HepG2 (cell line): ENCODE results near the gene DNASE2. TPM values are rescaled to one million over a fixed set of nuclear protein-coding genes. Genes with fewer than 3 reads are reported as not detected.

ENCODE experiments used
- ASH2L ChIP-seq: fragments of 300-600, 200-600 bp; sonication (generic); IDR thresholded peaks from 2 replicates; pipeline ENCODE4 v1.7.0; 2017; ENCODE audit warnings: low read depth, mild to moderate bottlenecking, moderate library complexity, mixed read lengths, low read length; ENCODE audit not compliant: insufficient read length
- BATF2 ChIP-seq: sonication (generic); formaldehyde crosslinking; IDR thresholded peaks from 2 replicates; pipeline ENCODE4 v1.8.0; 2022; ENCODE audit warnings: mild to moderate bottlenecking, missing genetic modification reagents, moderate library complexity
- BCL3 ChIP-seq: sonication (generic); formaldehyde crosslinking; IDR thresholded peaks from 2 replicates; pipeline ENCODE4 v1.5.1; 2020; ENCODE audit warnings: mild to moderate bottlenecking, missing genetic modification reagents, moderate library complexity
- FOSL1 ChIP-seq: sonication (generic); formaldehyde crosslinking; IDR thresholded peaks from 2 replicates; pipeline ENCODE4 v1.9.0; 2021; ENCODE audit warnings: missing genetic modification reagents, borderline replicate concordance
- GABPA ChIP-seq, 2 experiments: IDR thresholded peaks; 2 replicates each; pipeline ENCODE4 v1.6.1; 2011 to 2016; ENCODE audit warnings: low read depth in 2 of 2, low read length in 1 of 2, missing biosample characterization in 1 of 2, missing genetic modification characterization in 1 of 2
- HOXA3 ChIP-seq: sonication (generic); formaldehyde crosslinking; IDR thresholded peaks from 2 replicates; pipeline ENCODE4 v1.5.0; 2020; ENCODE audit warnings: missing genetic modification reagents
- KLF15 ChIP-seq: sonication (generic); formaldehyde crosslinking; IDR thresholded peaks from 2 replicates; pipeline ENCODE4 v1.8.1; 2023; ENCODE audit warnings: borderline replicate concordance, mild to moderate bottlenecking, inconsistent platforms, missing genetic modification reagents, mixed read lengths
- MEF2D ChIP-seq: sonication (generic); formaldehyde crosslinking; IDR thresholded peaks from 2 replicates; pipeline ENCODE4 v1.5.1; 2020; ENCODE audit warnings: mild to moderate bottlenecking, missing genetic modification reagents
- MEIS1 ChIP-seq: sonication (generic); formaldehyde crosslinking; IDR thresholded peaks from 2 replicates; pipeline ENCODE4 v1.9.0; 2021; ENCODE audit warnings: mild to moderate bottlenecking, missing genetic modification reagents, moderate library complexity, borderline replicate concordance
- MTERF4 ChIP-seq: sonication (generic); formaldehyde crosslinking; IDR thresholded peaks from 2 replicates; pipeline ENCODE4 v1.8.0; 2023; ENCODE audit warnings: mild to moderate bottlenecking, missing genetic modification reagents
- MYNN ChIP-seq: sonication (generic); formaldehyde crosslinking; IDR thresholded peaks from 2 replicates; pipeline ENCODE4 v1.4.0; 2020; ENCODE audit warnings: mild to moderate bottlenecking, low read depth, missing genetic modification reagents
- SOX5 ChIP-seq: IDR thresholded peaks from 2 replicates; pipeline ENCODE4 v1.6.1; 2016; ENCODE audit warnings: borderline replicate concordance
- TBX2 ChIP-seq: sonication (generic); formaldehyde crosslinking; IDR thresholded peaks from 2 replicates; pipeline ENCODE4 v1.5.0; 2020; ENCODE audit warnings: missing genetic modification reagents, mild to moderate bottlenecking, borderline replicate concordance
- ZBTB44 ChIP-seq: sonication (generic); formaldehyde crosslinking; IDR thresholded peaks from 2 replicates; pipeline ENCODE4 v1.4.0; 2020; ENCODE audit warnings: missing genetic modification reagents
- ZIK1 ChIP-seq: sonication (generic); formaldehyde crosslinking; IDR thresholded peaks from 2 replicates; pipeline ENCODE4 v1.5.0; 2020; ENCODE audit warnings: mild to moderate bottlenecking, low read depth, missing genetic modification reagents, borderline replicate concordance
- ZNF143 ChIP-seq: sonication (generic); formaldehyde crosslinking; IDR thresholded peaks from 2 replicates; pipeline ENCODE4 v1.4.0; 2020; ENCODE audit warnings: missing genetic modification reagents
- ZNF256 ChIP-seq: sonication (generic); formaldehyde crosslinking; conservative IDR thresholded peaks from 2 replicates; pipeline ENCODE4 v1.4.0; 2020; ENCODE audit warnings: missing genetic modification reagents
- ZNF746 ChIP-seq: sonication (generic); formaldehyde crosslinking; IDR thresholded peaks from 2 replicates; pipeline ENCODE4 v1.8.0; 2022; ENCODE audit warnings: mild to moderate bottlenecking, missing genetic modification reagents
- ZNF770 ChIP-seq: sonication (generic); formaldehyde crosslinking; IDR thresholded peaks from 2 replicates; pipeline ENCODE4 v1.5.0; 2020; ENCODE audit warnings: mild to moderate bottlenecking, missing genetic modification reagents
- ZNF775 ChIP-seq: sonication (generic); formaldehyde crosslinking; IDR thresholded peaks from 2 replicates; pipeline ENCODE4 v1.4.0; 2020; ENCODE audit warnings: missing genetic modification reagents, mild to moderate bottlenecking, moderate library complexity, borderline replicate concordance
- ZNF788 ChIP-seq: sonication (generic); formaldehyde crosslinking; IDR thresholded peaks from 2 replicates; pipeline ENCODE4 v1.5.0; 2020; ENCODE audit warnings: mild to moderate bottlenecking, missing genetic modification reagents, borderline replicate concordance
- polyA plus RNA-seq, 8 experiments: library from polyadenylated mRNA; depleted of rRNA in 3 of 8; stranded (reverse) in 7 of 8; unstranded in 1 of 8; fragments of >200 nt; fragmentation: Illumina TruSeq in 4 of 8; extraction: Trizol in 4 of 8; gene quantifications; 2 replicates each; pipeline versions ENCODE4 v1.2.1 to v1.2.3, GENCODE V29; 2011 to 2016; ENCODE audit warnings: low read depth in 4 of 8, missing spikeins in 1 of 8, mixed read lengths in 1 of 8; ENCODE audit not compliant: insufficient read depth in 1 of 8
- total RNA-seq, 5 experiments: library from RNA; depleted of rRNA; stranded (reverse); fragments of >200 nt; fragmentation: Illumina TruSeq; extraction: Trizol; gene quantifications; 2 replicates each; pipeline ENCODE4 v1.2.3, GENCODE V29; 2016; ENCODE audit warnings: low read depth in 1 of 5

DNASE2 gene
- total and polyA plus RNA-seq, 2 of the 13 experiments (the other 11 are each of a cell fraction or from before 2014, with no cell fraction given): 7.5 to 16.2 TPM

- no peak for TF ChIP-seq MEF2D
- no peak for TF ChIP-seq TBX2 (CRISPR knock-in tag)
- 0 out of 2 replicates have a peak, but pooled peaks have one; percentile 47 for TF ChIP-seq ZIK1 (CRISPR knock-in tag)
- TF ChIP-seq BCL3 (CRISPR knock-in tag): 0 out of 2 replicates have a peak, but pooled peaks have one; percentile 57
- no peak for TF ChIP-seq ZNF775 (CRISPR knock-in tag)
- TF ChIP-seq ZBTB44 (CRISPR knock-in tag): no peak
- no peak for TF ChIP-seq BATF2
- 0 out of 2 replicates have a peak, but pooled peaks have one; percentile 40 for TF ChIP-seq ZNF256 (CRISPR knock-in tag)
- TF ChIP-seq MYNN (CRISPR knock-in tag): no peak
- TF ChIP-seq ZNF788 (CRISPR knock-in tag): no peak
- peak; percentile 82 for TF ChIP-seq ZNF143 (CRISPR knock-in tag)
- no peak for TF ChIP-seq KLF15 (CRISPR knock-in tag)
- TF ChIP-seq ZNF770 (CRISPR knock-in tag): peak; percentile 96
- TF ChIP-seq MTERF4 (CRISPR knock-in tag): peak; percentile 73; the same call in 1 of the 2 replicates
- TF ChIP-seq ASH2L: no peak
- no peak for TF ChIP-seq GABPA (IDR thresholded peaks at IDR 0.05; ENCODE audit: low read depth, low read length)
- TF ChIP-seq GABPA (CRISPR knock-in tag; IDR thresholded peaks at IDR 0.05; ENCODE audit: low read depth): no peak
- TF ChIP-seq ZNF746: no peak
- TF ChIP-seq HOXA3: peak; percentile 80
- TF ChIP-seq FOSL1: no peak
- no peak for TF ChIP-seq MEIS1 (CRISPR knock-in tag)
- no peak for TF ChIP-seq SOX5 (CRISPR knock-in tag)
These were observed 16.2 kb downstream of the DNASE2 start (continued) for GRCh38 chr19:12864721-12865715.
